Keratinocyte (primary cell): ENCODE data around the gene LARGE1. TPM values are rescaled to one million over a fixed set of nuclear protein-coding genes. Genes with fewer than 3 reads are reported as not detected.

Source experiments
- DNase-seq: peaks from one replicate; pipeline ENCODE4 v3.0.0-alpha.2; 2011; ENCODE audit warnings: low read depth, missing footprints, low spot score
- FAIRE-seq: peaks from 2 replicates; lab custom pipeline; 2011; peaks lifted over from hg19 to GRCh38; lab: Jason Lieb, UNC
- H2AFZ ChIP-seq: 2 replicates; pipeline ENCODE4 v1.6.0; 2012; ENCODE audit warnings: low read length, control low read depth, inconsistent platforms; ENCODE audit not compliant: control insufficient read depth
- H3K27ac ChIP-seq: 2 replicates; pipeline ENCODE4 v1.5.1; 2011; ENCODE audit warnings: low read length; ENCODE audit not compliant: control insufficient read depth, insufficient read depth
- H3K27me3 ChIP-seq: 3 replicates; pipeline ENCODE4 v1.6.0; 2011; ENCODE audit warnings: low read length; ENCODE audit not compliant: control insufficient read depth, insufficient read depth; ENCODE audit errors: extremely low read depth
- H3K36me3 ChIP-seq, 2 experiments: 2 replicates in 1 of 2; 3 replicates in 1 of 2; pipeline ENCODE4 v1.5.1; 2011; ENCODE audit warnings: low read length in 2 of 2, mild to moderate bottlenecking in 1 of 2; ENCODE audit not compliant: control insufficient read depth in 2 of 2, insufficient read depth in 2 of 2; ENCODE audit errors: extremely low read depth in 1 of 2
- H3K4me1 ChIP-seq: 3 replicates; pipeline ENCODE4 v1.5.1; 2011; ENCODE audit warnings: low read length; ENCODE audit not compliant: control insufficient read depth, insufficient read depth; ENCODE audit errors: extremely low read depth
- H3K4me2 ChIP-seq: 3 replicates; pipeline ENCODE4 v1.6.0; 2011; ENCODE audit warnings: low read depth, low read length; ENCODE audit not compliant: control insufficient read depth, insufficient read depth; ENCODE audit errors: extremely low read depth
- H3K4me3 ChIP-seq, 3 experiments: fragments of 200-600 bp in 1 of 3; sonication (generic) in 1 of 3; 2 replicates in 2 of 3; 3 replicates in 1 of 3; pipeline ENCODE4 v1.5.1; 2011 to 2016; ENCODE audit warnings: low read length in 3 of 3, mild to moderate bottlenecking in 3 of 3, control low read depth in 2 of 3, inconsistent platforms in 1 of 3, low read depth in 1 of 3, mixed read lengths in 1 of 3, mixed run types in 1 of 3, moderate library complexity in 1 of 3; ENCODE audit not compliant: control insufficient read depth in 2 of 3, insufficient read depth in 2 of 3; ENCODE audit errors: extremely low read depth in 1 of 3
- H3K79me2 ChIP-seq: 2 replicates; pipeline ENCODE4 v1.6.0; 2012; ENCODE audit warnings: low read length; ENCODE audit not compliant: control insufficient read depth, insufficient read depth
- H3K9ac ChIP-seq: 3 replicates; pipeline ENCODE4 v1.6.0; 2011; ENCODE audit warnings: low read length; ENCODE audit not compliant: control insufficient read depth, insufficient read depth; ENCODE audit errors: extremely low read depth
- H3K9me1 ChIP-seq: 3 replicates; pipeline ENCODE4 v1.6.0; 2011; ENCODE audit warnings: low read length; ENCODE audit not compliant: control insufficient read depth, insufficient read depth; ENCODE audit errors: extremely low read depth
- H3K9me3 ChIP-seq: 2 replicates; pipeline ENCODE4 v1.5.1; 2012; ENCODE audit warnings: low read depth, low read length; ENCODE audit not compliant: control insufficient read depth
- H4K20me1 ChIP-seq: 3 replicates; pipeline ENCODE4 v1.6.0; 2011; ENCODE audit warnings: low read length; ENCODE audit not compliant: control insufficient read depth, insufficient read depth; ENCODE audit errors: extremely low read depth
- CTCF ChIP-seq, 3 experiments: IDR thresholded peaks in 1 of 3; conservative IDR thresholded peaks in 1 of 3; optimal IDR thresholded peaks in 1 of 3; 2 replicates in 2 of 3; 3 replicates in 1 of 3; pipeline versions ENCODE3 to v1.5.1; 2011; ENCODE audit warnings: low read length in 3 of 3, mild to moderate bottlenecking in 3 of 3, moderate library complexity in 2 of 3, control low read depth in 1 of 3, inconsistent platforms in 1 of 3; ENCODE audit not compliant: insufficient read depth in 2 of 3; ENCODE audit errors: extremely low read depth in 1 of 3
- EZH2 ChIP-seq: IDR thresholded peaks from one replicate; pipeline ENCODE4 v1.6.1; 2012; ENCODE audit warnings: inconsistent platforms, mild to moderate bottlenecking, low read length, moderate library complexity
- dilution Hi-C: fragments of 300-500 bp; cut with MboI; formaldehyde crosslinking; loops from one replicate; pipeline ENCODE4 v1.7.0; 2020; ENCODE audit warnings: low sequenced_read_pairs; ENCODE audit not compliant: extremely low pct_ligation_motif_present
- polyA plus RNA-seq, 5 experiments: library from polyadenylated mRNA; depleted of rRNA in 3 of 5; stranded (reverse) in 3 of 5; stranded (forward) in 1 of 5; unstranded in 1 of 5; fragments of >200 nt; gene quantifications; 1 replicate in 1 of 5; 2 replicates in 3 of 5; 3 replicates in 1 of 5; pipeline versions ENCODE4 v1.2.1 to v1.2.3, GENCODE V29; 2011 to 2012; ENCODE audit warnings: missing spikeins in 2 of 5, low read depth in 1 of 5, low replicate concordance in 1 of 5

The LARGE1 gene
- polyA plus RNA-seq, 1 donor (not counting 4 experiments of a cell fraction or from before 2014, with no cell fraction given) = 4.5 TPM

GRCh38 chr22:33880986-33881385, 39.3 kb downstream of the LARGE1 start:
- H3K27me3 ChIP-seq = no peaks in the 10 kb centered on the region
- H3K4me3 ChIP-seq = no peak overlapping the region
- no peaks in the 10 kb centered on the region for H3K79me2 ChIP-seq
- no peak overlapping the region for H3K9ac ChIP-seq
- no peaks in the 10 kb centered on the region for H3K36me3 ChIP-seq
- no peak overlapping the region for H3K4me2 ChIP-seq
- peaks cover 11% of the 10 kb centered on the region for H4K20me1 ChIP-seq
- dilution Hi-C loops = no loop called here
- H3K9me1 ChIP-seq = no peaks in the 10 kb centered on the region
- no peaks in the 10 kb centered on the region for H3K9me3 ChIP-seq
- no peak overlapping the region for H2AFZ ChIP-seq
- H3K4me1 ChIP-seq = peaks cover 13% of the 10 kb centered on the region
- no peak for FAIRE-seq
- no peak overlapping the region for H3K27ac ChIP-seq
- TF ChIP-seq EZH2 = no peak
- TF ChIP-seq CTCF (optimal IDR thresholded peaks at IDR 0.05 in 1 of 3, IDR thresholded peaks at IDR 0.05 in 1 of 3, conservative IDR thresholded peaks at IDR 0.05 in 1 of 3; ENCODE audit: extremely low read depth in 1 of 3, insufficient read depth in 2 of 3, low read length in 3 of 3) = no peak
- DNase-seq = no peak

GRCh38 chr22:33879796-33880195, 40.5 kb downstream of the LARGE1 start:
- H3K4me2 ChIP-seq = no peak overlapping the region
- no peak overlapping the region for H3K4me3 ChIP-seq
- DNase-seq (no peak), FAIRE-seq (no peak)
- no peak overlapping the region for H3K9ac ChIP-seq
- dilution Hi-C loops = no loop called here
- no peaks in the 10 kb centered on the region for H3K9me1 ChIP-seq
- no peak overlapping the region for H3K27ac ChIP-seq
- no peaks in the 10 kb centered on the region for H3K27me3 ChIP-seq
- H2AFZ ChIP-seq = no peak overlapping the region
- H3K79me2 ChIP-seq = no peaks in the 10 kb centered on the region
- peaks cover 10% of the 10 kb centered on the region for H4K20me1 ChIP-seq
- TF ChIP-seq EZH2 (no peak), CTCF (optimal IDR thresholded peaks at IDR 0.05 in 1 of 3, IDR thresholded peaks at IDR 0.05 in 1 of 3, conservative IDR thresholded peaks at IDR 0.05 in 1 of 3; ENCODE audit: extremely low read depth in 1 of 3, insufficient read depth in 2 of 3, low read length in 3 of 3) (no peak)
- peaks cover 13% of the 10 kb centered on the region for H3K4me1 ChIP-seq
- no peaks in the 10 kb centered on the region for H3K9me3 ChIP-seq
- no peaks in the 10 kb centered on the region for H3K36me3 ChIP-seq
